PC-3 (cell line): ENCODE results near the gene KSR2. TPM values are rescaled to one million over a fixed set of nuclear protein-coding genes. Genes with fewer than 3 reads are reported as not detected.

Source experiments
- ATAC-seq: fragments of 200-7000 bp; cut with Tn5 transposase; 2 replicates; pipeline ENCODE4 v1.9.1; 2020; ENCODE audit warnings: mild to moderate bottlenecking, moderate library complexity
- BruUV-seq: library from RNA; stranded (reverse); fragments of 400-500 nt; replicated peaks from 2 replicates; lab custom pipeline; 2021; lab: Mats Ljungman, UMichigan
- CTCF ChIA-PET: fragments of 300-600 bp; sonication (Branson Sonifier 250); formaldehyde crosslinking; loops from one replicate; lab custom pipeline; 2022; ENCODE audit warnings: antibody characterized with exemption; lab: Charles Lee
- POLR2A ChIA-PET: fragments of 300-600 bp; sonication (Branson Sonifier 250); formaldehyde crosslinking; loops from one replicate; lab custom pipeline; 2022; ENCODE audit warnings: antibody characterized with exemption; ENCODE audit not compliant: unreplicated experiment; lab: Charles Lee
- DNase-seq: peaks from one replicate; pipeline ENCODE4 v3.0.0-alpha.2; 2015
- H2AFZ ChIP-seq: fragments of 300-600 bp; sonication (generic); 2 replicates; pipeline ENCODE4 v1.6.0; 2016; ENCODE audit warnings: antibody characterized with exemption, low read length
- H3F3A ChIP-seq: fragments of 300-600 bp; sonication (generic); one replicate; pipeline ENCODE4 v1.6.0; 2017; ENCODE audit warnings: antibody characterized with exemption, low read length, control low read depth, mild to moderate bottlenecking; ENCODE audit not compliant: unreplicated experiment
- H3K27ac ChIP-seq: fragments of 300-600 bp; sonication (generic); 2 replicates; pipeline ENCODE4 v1.5.1; 2016; ENCODE audit warnings: mild to moderate bottlenecking, low read length
- H3K27me3 ChIP-seq: fragments of 300-600 bp; sonication (generic); 2 replicates; pipeline ENCODE4 v1.6.1; 2016; ENCODE audit warnings: low read length, mixed read lengths
- H3K36me3 ChIP-seq: fragments of 300-600 bp; sonication (generic); 2 replicates; pipeline ENCODE4 v1.6.1; 2016; ENCODE audit warnings: low read depth, mixed run types, low read length, mixed read lengths
- H3K4me1 ChIP-seq: fragments of 300-600 bp; sonication (generic); 2 replicates; pipeline ENCODE4 v1.5.1; 2016; ENCODE audit warnings: low read length; ENCODE audit not compliant: insufficient read depth
- H3K4me2 ChIP-seq: fragments of 300-600 bp; sonication (generic); 2 replicates; pipeline ENCODE4 v1.6.0; 2016; ENCODE audit warnings: low read length
- H3K4me3 ChIP-seq: fragments of 300-600 bp; sonication (generic); 2 replicates; pipeline ENCODE4 v1.5.1; 2016; ENCODE audit warnings: mild to moderate bottlenecking, low read length, mixed read lengths
- H3K79me2 ChIP-seq: fragments of 300-600 bp; sonication (generic); 2 replicates; pipeline ENCODE4 v1.6.1; 2017; ENCODE audit warnings: low read length, mixed read lengths
- H3K9ac ChIP-seq: fragments of 300-600 bp; sonication (generic); 2 replicates; pipeline ENCODE4 v1.6.0; 2016; ENCODE audit warnings: mild to moderate bottlenecking, low read length
- H3K9me2 ChIP-seq: fragments of 300-600 bp; sonication (generic); replicated peaks from 2 replicates; pipeline ENCODE4 v1.6.1; 2016; ENCODE audit warnings: mixed run types, low read length, mixed read lengths
- H3K9me3 ChIP-seq: fragments of 300-600 bp; sonication (generic); 2 replicates; pipeline ENCODE4 v1.6.1; 2016; ENCODE audit warnings: low read length, mixed read lengths
- H4K20me1 ChIP-seq: fragments of 300-600 bp; sonication (generic); 2 replicates; pipeline ENCODE4 v1.6.1; 2016; ENCODE audit warnings: low read length, mixed read lengths
- EZH2 ChIP-seq: fragments of 300-600 bp; sonication (generic); IDR thresholded peaks from one replicate; pipeline ENCODE4 v1.6.1; 2017; ENCODE audit warnings: antibody characterized with exemption, mild to moderate bottlenecking, low read length; ENCODE audit not compliant: unreplicated experiment
- EZH2phosphoT487 ChIP-seq: fragments of 300-600 bp; sonication (generic); IDR thresholded peaks from 2 replicates; pipeline ENCODE4 v1.6.1; 2018; ENCODE audit warnings: mild to moderate bottlenecking, antibody characterized with exemption, low read length, borderline replicate concordance
- intact Hi-C: fragments of 100-400 bp; cut with micrococcal nuclease; formaldehyde crosslinking; loops from 2 replicates; pipeline ENCODE4 v1.9.0; 2023
- total RNA-seq: library from RNA; depleted of rRNA; stranded (reverse); fragments of >200 nt; gene quantifications from 2 replicates; pipeline ENCODE4 v1.2.3, GENCODE V29; 2014
- TF ChIP-seq, protein P1 (sequence below): fragments of 300-600 bp; sonication (generic); conservative IDR thresholded peaks from 2 replicates; pipeline ENCODE4 v1.5.1; 2017; ENCODE audit warnings: antibody characterized with exemption, low read depth, mild to moderate bottlenecking, low read length

KSR2 gene
- total RNA-seq, 1 experiment from 2014 or later = 0.80 TPM

- no peak overlapping the region for H3K9ac ChIP-seq
- H3K36me3 ChIP-seq = no peaks in the 10 kb centered on the region
- no peaks in the 10 kb centered on the region for H4K20me1 ChIP-seq
- H3K4me2 ChIP-seq = no peak overlapping the region
- H3F3A ChIP-seq = no peaks in the 10 kb centered on the region
- intact Hi-C loops = no loop called here
- no peaks in the 10 kb centered on the region for H3K27me3 ChIP-seq
- no peak overlapping the region for H3K4me3 ChIP-seq
- no peaks in the 10 kb centered on the region for H3K9me3 ChIP-seq
- ATAC-seq (no peak), DNase-seq (no peak)
- POLR2A ChIA-PET = no interaction called here
- H2AFZ ChIP-seq = no peak overlapping the region
- CTCF ChIA-PET = no interaction called here
- H3K79me2 ChIP-seq = no peaks in the 10 kb centered on the region
- no TSS peak for BruUV-seq
- H3K9me2 ChIP-seq = no peaks in the 10 kb centered on the region
- H3K27ac ChIP-seq = no peak overlapping the region
- H3K4me1 ChIP-seq = no peaks in the 10 kb centered on the region
- no peak for TF ChIP-seq EZH2
- no peak for TF ChIP-seq EZH2phosphoT487
- TF ChIP-seq, protein P1, sequence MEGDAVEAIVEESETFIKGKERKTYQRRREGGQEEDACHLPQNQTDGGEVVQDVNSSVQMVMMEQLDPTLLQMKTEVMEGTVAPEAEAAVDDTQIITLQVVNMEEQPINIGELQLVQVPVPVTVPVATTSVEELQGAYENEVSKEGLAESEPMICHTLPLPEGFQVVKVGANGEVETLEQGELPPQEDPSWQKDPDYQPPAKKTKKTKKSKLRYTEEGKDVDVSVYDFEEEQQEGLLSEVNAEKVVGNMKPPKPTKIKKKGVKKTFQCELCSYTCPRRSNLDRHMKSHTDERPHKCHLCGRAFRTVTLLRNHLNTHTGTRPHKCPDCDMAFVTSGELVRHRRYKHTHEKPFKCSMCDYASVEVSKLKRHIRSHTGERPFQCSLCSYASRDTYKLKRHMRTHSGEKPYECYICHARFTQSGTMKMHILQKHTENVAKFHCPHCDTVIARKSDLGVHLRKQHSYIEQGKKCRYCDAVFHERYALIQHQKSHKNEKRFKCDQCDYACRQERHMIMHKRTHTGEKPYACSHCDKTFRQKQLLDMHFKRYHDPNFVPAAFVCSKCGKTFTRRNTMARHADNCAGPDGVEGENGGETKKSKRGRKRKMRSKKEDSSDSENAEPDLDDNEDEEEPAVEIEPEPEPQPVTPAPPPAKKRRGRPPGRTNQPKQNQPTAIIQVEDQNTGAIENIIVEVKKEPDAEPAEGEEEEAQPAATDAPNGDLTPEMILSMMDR = no peak
These were observed 260.9 kb downstream of the KSR2 start for GRCh38 chr12:117707861-117708260.

- no TSS peak for BruUV-seq
- no peak for DNase-seq
- Histone ChIP-seq H3K9me2 (no peaks in the 10 kb centered on the region), H3K27ac (no peak overlapping the region), H2AFZ (no peak overlapping the region), H3K4me3 (no peak overlapping the region), H3K9ac (no peak overlapping the region), H3K36me3 (no peaks in the 10 kb centered on the region), H3K4me2 (no peak overlapping the region), H4K20me1 (no peaks in the 10 kb centered on the region), H3K9me3 (no peaks in the 10 kb centered on the region), H3F3A (peaks cover 9% of the 10 kb centered on the region), H3K4me1 (peaks cover 18% of the 10 kb centered on the region), H3K27me3 (no peaks in the 10 kb centered on the region), H3K79me2 (no peaks in the 10 kb centered on the region)
- intact Hi-C loops = no loop called here
- ATAC-seq = no peak
- CTCF ChIA-PET = no interaction called here
- POLR2A ChIA-PET = no interaction called here
- TF ChIP-seq EZH2phosphoT487 (no peak), EZH2 (no peak)
- TF ChIP-seq, protein P1 = no peak
These were observed 265.2 kb downstream of the KSR2 start for GRCh38 chr12:117703584-117703983.

- Histone ChIP-seq H3K9ac (no peak overlapping the region), H3K27ac (no peak overlapping the region), H3K4me2 (no peak overlapping the region), H3K4me3 (no peak overlapping the region), H3K4me1 (peaks cover 23% of the 10 kb centered on the region), H3K27me3 (no peaks in the 10 kb centered on the region), H3K36me3 (no peaks in the 10 kb centered on the region), H2AFZ (no peak overlapping the region), H3K9me3 (no peaks in the 10 kb centered on the region), H3F3A (peaks cover 10% of the 10 kb centered on the region), H3K79me2 (no peaks in the 10 kb centered on the region), H4K20me1 (no peaks in the 10 kb centered on the region), H3K9me2 (no peaks in the 10 kb centered on the region)
- DNase-seq (no peak), ATAC-seq (no peak)
- intact Hi-C loops = no loop called here
- POLR2A ChIA-PET = no interaction called here
- TF ChIP-seq EZH2 (no peak), EZH2phosphoT487 (no peak)
- TF ChIP-seq, protein P1 = no peak
- CTCF ChIA-PET = no interaction called here
- no TSS peak for BruUV-seq
These were observed 266.0 kb downstream of the KSR2 start for GRCh38 chr12:117702741-117703140.
